Liver (tissue), 3 donors: Measurements from ENCODE around the gene CCL5.

Experiments used
- ATF3 ChIP-seq: IDR thresholded peaks from 2 replicates; pipeline ENCODE4 v1.6.1; 2016; ENCODE audit warnings: antibody characterized with exemption
- HNF4G ChIP-seq: IDR thresholded peaks from 2 replicates; pipeline ENCODE4 v1.6.1; 2016; ENCODE audit warnings: antibody characterized with exemption
- JUND ChIP-seq, 2 donors: IDR thresholded peaks; 2 replicates each; pipeline ENCODE4 v1.6.1; 2016; ENCODE audit warnings: antibody characterized with exemption in 2 of 2
- REST ChIP-seq: IDR thresholded peaks from 2 replicates; pipeline ENCODE4 v1.6.1; 2016; ENCODE audit warnings: antibody characterized with exemption, mild to moderate bottlenecking
- SP1 ChIP-seq: IDR thresholded peaks from 2 replicates; pipeline ENCODE4 v1.6.1; 2018; ENCODE audit warnings: antibody characterized with exemption, mild to moderate bottlenecking
- TAF1 ChIP-seq: conservative IDR thresholded peaks from 2 replicates; pipeline ENCODE4 v1.6.1; 2016; ENCODE audit warnings: antibody characterized with exemption, mild to moderate bottlenecking
- YY1 ChIP-seq: IDR thresholded peaks from 2 replicates; pipeline ENCODE4 v1.6.1; 2016; ENCODE audit warnings: antibody characterized with exemption, mild to moderate bottlenecking
- TF ChIP-seq, protein P1 (sequence below): fragments of 150-350 bp; IDR thresholded peaks from 2 replicates; pipeline ENCODE4 v1.5.1; 2017; ENCODE audit warnings: improper control_type of control experiment, low read depth, low read length; ENCODE audit not compliant: missing input control
- TF ChIP-seq, protein P2 (sequence below): IDR thresholded peaks from 2 replicates; pipeline ENCODE4 v1.6.1; 2016; ENCODE audit warnings: antibody characterized with exemption
- TF ChIP-seq, protein P3 (sequence below): IDR thresholded peaks from 2 replicates; pipeline ENCODE4 v1.6.1; 2016; ENCODE audit warnings: antibody characterized with exemption
- donor health status: healthy.
- donor health status: healthy.

- TF ChIP-seq, protein P1, sequence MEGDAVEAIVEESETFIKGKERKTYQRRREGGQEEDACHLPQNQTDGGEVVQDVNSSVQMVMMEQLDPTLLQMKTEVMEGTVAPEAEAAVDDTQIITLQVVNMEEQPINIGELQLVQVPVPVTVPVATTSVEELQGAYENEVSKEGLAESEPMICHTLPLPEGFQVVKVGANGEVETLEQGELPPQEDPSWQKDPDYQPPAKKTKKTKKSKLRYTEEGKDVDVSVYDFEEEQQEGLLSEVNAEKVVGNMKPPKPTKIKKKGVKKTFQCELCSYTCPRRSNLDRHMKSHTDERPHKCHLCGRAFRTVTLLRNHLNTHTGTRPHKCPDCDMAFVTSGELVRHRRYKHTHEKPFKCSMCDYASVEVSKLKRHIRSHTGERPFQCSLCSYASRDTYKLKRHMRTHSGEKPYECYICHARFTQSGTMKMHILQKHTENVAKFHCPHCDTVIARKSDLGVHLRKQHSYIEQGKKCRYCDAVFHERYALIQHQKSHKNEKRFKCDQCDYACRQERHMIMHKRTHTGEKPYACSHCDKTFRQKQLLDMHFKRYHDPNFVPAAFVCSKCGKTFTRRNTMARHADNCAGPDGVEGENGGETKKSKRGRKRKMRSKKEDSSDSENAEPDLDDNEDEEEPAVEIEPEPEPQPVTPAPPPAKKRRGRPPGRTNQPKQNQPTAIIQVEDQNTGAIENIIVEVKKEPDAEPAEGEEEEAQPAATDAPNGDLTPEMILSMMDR, result no peak
- TF ChIP-seq REST, result no peak
- no peak for TF ChIP-seq HNF4G
- no peak for TF ChIP-seq ATF3
- no peak for TF ChIP-seq TAF1
- TF ChIP-seq, protein P2, sequence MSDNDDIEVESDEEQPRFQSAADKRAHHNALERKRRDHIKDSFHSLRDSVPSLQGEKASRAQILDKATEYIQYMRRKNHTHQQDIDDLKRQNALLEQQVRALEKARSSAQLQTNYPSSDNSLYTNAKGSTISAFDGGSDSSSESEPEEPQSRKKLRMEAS, result no peak
- TF ChIP-seq SP1, result no peak
- TF ChIP-seq YY1, result no peak
- TF ChIP-seq, protein P3, sequence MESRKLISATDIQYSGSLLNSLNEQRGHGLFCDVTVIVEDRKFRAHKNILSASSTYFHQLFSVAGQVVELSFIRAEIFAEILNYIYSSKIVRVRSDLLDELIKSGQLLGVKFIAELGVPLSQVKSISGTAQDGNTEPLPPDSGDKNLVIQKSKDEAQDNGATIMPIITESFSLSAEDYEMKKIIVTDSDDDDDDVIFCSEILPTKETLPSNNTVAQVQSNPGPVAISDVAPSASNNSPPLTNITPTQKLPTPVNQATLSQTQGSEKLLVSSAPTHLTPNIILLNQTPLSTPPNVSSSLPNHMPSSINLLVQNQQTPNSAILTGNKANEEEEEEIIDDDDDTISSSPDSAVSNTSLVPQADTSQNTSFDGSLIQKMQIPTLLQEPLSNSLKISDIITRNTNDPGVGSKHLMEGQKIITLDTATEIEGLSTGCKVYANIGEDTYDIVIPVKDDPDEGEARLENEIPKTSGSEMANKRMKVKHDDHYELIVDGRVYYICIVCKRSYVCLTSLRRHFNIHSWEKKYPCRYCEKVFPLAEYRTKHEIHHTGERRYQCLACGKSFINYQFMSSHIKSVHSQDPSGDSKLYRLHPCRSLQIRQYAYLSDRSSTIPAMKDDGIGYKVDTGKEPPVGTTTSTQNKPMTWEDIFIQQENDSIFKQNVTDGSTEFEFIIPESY, result no peak
- no peak for TF ChIP-seq JUND (IDR thresholded peaks at IDR 0.05)
Observed at GRCh38 chr17:35907691-35908090, 27.5 kb upstream of the CCL5 start.
